ENCODE measurements around the gene SLC1A5.

- no peak for TF ChIP-seq POLR2AphosphoS2 (conservative IDR thresholded peaks at IDR 0.05; ENCODE audit: low read length)
- TF ChIP-seq, protein P1, sequence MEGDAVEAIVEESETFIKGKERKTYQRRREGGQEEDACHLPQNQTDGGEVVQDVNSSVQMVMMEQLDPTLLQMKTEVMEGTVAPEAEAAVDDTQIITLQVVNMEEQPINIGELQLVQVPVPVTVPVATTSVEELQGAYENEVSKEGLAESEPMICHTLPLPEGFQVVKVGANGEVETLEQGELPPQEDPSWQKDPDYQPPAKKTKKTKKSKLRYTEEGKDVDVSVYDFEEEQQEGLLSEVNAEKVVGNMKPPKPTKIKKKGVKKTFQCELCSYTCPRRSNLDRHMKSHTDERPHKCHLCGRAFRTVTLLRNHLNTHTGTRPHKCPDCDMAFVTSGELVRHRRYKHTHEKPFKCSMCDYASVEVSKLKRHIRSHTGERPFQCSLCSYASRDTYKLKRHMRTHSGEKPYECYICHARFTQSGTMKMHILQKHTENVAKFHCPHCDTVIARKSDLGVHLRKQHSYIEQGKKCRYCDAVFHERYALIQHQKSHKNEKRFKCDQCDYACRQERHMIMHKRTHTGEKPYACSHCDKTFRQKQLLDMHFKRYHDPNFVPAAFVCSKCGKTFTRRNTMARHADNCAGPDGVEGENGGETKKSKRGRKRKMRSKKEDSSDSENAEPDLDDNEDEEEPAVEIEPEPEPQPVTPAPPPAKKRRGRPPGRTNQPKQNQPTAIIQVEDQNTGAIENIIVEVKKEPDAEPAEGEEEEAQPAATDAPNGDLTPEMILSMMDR (IDR thresholded peaks at IDR 0.05) = peak; percentile 97
- TF ChIP-seq HEYL (CRISPR knock-in tag; IDR thresholded peaks at IDR 0.05) = no peak
- TF ChIP-seq CHD4 (IDR thresholded peaks at IDR 0.05; ENCODE audit: borderline replicate concordance) = no peak
- no peak for TF ChIP-seq EP300 (IDR thresholded peaks at IDR 0.05)
- no peak for TF ChIP-seq POLR2A (IDR thresholded peaks at IDR 0.05; ENCODE audit: low read length)
Measured at GRCh38 chr19:46728693-46729339, 59.6 kb downstream of the SLC1A5 start.

Data from A549 (cell line).